ENCODE results near the gene C22orf23. TPM values are rescaled to one million over a fixed set of nuclear protein-coding genes. Genes with fewer than 3 reads are reported as not detected.
A peak's percentile ranks its signal among the peaks of the same experiment; 100 is the strongest.

C22orf23 gene
- total RNA-seq, 1 donor from 2014 or later = 0.54 TPM

DNA sequence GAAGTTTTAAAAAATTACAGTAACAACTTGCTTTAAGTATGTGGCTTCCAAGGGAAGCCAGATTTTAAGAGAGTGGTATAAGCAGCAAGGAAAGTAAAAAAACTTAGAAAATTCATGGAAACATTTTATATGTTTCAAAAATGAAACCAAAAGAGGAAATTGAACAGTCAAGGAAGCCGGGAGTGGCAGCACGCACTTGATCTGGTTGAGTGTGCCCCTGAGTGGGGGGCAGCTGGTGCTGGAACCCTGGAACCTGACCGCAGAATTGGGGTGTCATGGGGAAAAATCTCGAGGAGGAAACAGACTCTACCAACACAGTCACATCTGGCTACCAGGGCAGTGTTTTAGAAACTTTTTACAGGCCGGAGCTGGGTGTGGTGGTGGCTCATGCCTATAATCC lies 33.3 kb downstream of the C22orf23 start:
- peaks cover 1% of the 10 kb centered on the region for H3K27me3 Mint-ChIP-seq (ENCODE audit: unreplicated experiment)
- no peak for DNase-seq (ENCODE audit: low spot score)
- H3K4me1 Mint-ChIP-seq (ENCODE audit: unreplicated experiment) = peaks cover 14% of the 10 kb centered on the region
- peaks cover 35% of the 10 kb centered on the region for H3K36me3 Mint-ChIP-seq (ENCODE audit: low read depth, unreplicated experiment)
- no peaks in the 10 kb centered on the region for H3K9me3 Mint-ChIP-seq (ENCODE audit: unreplicated experiment)
- TF ChIP-seq, protein P1, sequence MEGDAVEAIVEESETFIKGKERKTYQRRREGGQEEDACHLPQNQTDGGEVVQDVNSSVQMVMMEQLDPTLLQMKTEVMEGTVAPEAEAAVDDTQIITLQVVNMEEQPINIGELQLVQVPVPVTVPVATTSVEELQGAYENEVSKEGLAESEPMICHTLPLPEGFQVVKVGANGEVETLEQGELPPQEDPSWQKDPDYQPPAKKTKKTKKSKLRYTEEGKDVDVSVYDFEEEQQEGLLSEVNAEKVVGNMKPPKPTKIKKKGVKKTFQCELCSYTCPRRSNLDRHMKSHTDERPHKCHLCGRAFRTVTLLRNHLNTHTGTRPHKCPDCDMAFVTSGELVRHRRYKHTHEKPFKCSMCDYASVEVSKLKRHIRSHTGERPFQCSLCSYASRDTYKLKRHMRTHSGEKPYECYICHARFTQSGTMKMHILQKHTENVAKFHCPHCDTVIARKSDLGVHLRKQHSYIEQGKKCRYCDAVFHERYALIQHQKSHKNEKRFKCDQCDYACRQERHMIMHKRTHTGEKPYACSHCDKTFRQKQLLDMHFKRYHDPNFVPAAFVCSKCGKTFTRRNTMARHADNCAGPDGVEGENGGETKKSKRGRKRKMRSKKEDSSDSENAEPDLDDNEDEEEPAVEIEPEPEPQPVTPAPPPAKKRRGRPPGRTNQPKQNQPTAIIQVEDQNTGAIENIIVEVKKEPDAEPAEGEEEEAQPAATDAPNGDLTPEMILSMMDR (IDR thresholded peaks at IDR 0.05; ENCODE audit: unreplicated experiment) = no peak
- H3K4me3 Mint-ChIP-seq (ENCODE audit: unreplicated experiment) = peak overlapping the region; percentile 19
- H3K27ac Mint-ChIP-seq (ENCODE audit: unreplicated experiment) = no peak overlapping the region

DNA sequence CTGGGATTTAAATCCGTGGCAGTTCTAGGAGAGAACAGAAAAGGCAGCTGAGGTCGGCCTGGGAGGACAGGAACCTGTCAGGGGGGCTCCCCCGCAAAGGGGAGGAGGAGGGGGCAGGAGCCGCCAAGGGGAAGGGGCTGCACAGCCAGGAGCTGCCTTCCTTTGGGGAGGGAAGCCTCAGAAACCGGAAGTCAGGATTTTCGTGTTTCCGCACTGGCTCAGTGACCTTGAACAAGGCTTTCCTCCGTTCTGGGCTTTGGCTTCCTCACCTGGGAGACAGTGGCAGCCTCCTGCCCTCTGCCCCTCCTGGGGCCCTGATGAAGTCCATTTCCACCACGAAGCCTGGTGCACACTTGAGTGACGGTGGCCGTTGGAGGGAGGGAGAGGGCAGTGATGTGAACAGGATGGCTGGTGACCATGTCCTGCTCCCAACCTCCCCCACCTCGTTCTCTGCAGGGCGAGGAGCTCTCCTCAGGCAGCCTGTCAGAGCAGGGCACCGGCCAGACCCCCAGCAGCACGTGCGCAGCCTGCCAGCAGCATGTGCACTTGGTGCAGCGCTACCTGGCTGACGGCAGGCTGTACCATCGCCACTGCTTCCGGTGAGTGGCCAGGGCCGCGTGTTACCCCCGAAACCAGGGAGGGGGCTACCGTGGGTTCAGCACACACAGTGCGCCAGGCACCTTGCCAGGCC lies 34.7 kb downstream of the C22orf23 start:
- TF ChIP-seq, protein P1 (IDR thresholded peaks at IDR 0.05; ENCODE audit: unreplicated experiment) = no peak
- Mint-ChIP-seq H3K4me3 (ENCODE audit: unreplicated experiment) (no peak overlapping the region), H3K4me1 (ENCODE audit: unreplicated experiment) (peaks cover 14% of the 10 kb centered on the region), H3K27me3 (ENCODE audit: unreplicated experiment) (peaks cover 3% of the 10 kb centered on the region), H3K9me3 (ENCODE audit: unreplicated experiment) (no peaks in the 10 kb centered on the region), H3K27ac (ENCODE audit: unreplicated experiment) (no peak overlapping the region), H3K36me3 (ENCODE audit: low read depth, unreplicated experiment) (peaks cover 30% of the 10 kb centered on the region)
- peak; percentile 39 for DNase-seq (ENCODE audit: low spot score)

DNA sequence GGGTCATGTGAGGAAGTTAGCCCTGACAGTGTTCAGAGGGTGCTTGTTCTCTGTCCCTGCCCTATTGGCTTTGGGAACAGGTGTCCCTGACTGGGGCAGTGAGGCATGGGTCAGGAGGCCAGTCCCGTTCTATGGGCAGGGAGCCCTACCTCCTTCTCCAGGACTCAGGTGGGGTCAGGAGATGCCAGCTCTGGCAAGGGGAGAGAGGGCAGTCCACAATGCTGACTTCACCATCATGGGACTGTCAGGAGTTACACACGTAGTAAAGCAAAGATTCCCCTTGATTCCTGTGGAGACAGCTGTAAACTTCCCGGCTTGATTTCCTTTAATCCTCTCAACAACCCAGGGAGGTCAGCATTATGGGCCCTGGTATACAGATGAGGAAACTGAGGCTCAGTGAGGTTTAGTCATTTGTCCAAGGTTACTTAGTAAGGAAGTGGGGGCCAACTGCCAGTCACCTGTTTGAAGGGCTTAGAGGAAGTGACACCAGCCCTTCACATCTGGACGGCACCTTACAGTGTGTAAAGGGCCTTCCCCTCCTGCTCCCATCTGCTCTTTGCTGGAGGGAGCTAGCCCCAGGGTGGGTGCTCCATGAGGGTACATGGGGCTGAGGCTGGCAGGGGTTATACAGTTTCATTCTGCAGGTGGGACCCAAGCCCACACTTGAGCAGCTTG lies 35.4 kb downstream of the C22orf23 start:
- H3K36me3 Mint-ChIP-seq (ENCODE audit: low read depth, unreplicated experiment) = peaks cover 25% of the 10 kb centered on the region
- H3K4me3 Mint-ChIP-seq (ENCODE audit: unreplicated experiment) = no peak overlapping the region
- TF ChIP-seq, protein P1 (IDR thresholded peaks at IDR 0.05; ENCODE audit: unreplicated experiment) = no peak
- DNase-seq (ENCODE audit: low spot score) = no peak
- H3K27ac Mint-ChIP-seq (ENCODE audit: unreplicated experiment) = peak overlapping the region; percentile 24
- H3K27me3 Mint-ChIP-seq (ENCODE audit: unreplicated experiment) = peaks cover 3% of the 10 kb centered on the region
- no peaks in the 10 kb centered on the region for H3K9me3 Mint-ChIP-seq (ENCODE audit: unreplicated experiment)
- H3K4me1 Mint-ChIP-seq (ENCODE audit: unreplicated experiment) = peaks cover 18% of the 10 kb centered on the region

DNA sequence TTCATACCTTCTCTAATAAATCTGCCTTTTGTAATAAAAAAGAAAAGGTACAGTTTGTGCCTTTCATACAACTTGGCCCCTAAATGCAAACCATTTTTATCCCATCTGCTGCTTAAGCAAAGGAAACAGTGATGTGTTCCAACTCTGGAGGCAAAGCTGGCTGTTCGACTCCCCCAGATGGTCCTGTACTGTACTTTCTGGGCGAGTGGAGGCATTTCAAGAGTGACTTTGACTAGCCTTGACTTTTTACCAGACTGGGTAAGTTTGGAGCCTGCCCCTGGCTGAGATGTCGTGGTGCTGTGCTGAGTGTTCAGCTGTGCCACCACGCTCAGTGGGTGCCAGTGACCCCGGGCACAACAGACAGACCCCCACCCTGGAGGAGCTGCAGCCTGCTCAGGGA lies 37.1 kb downstream of the C22orf23 start:
- H3K4me3 Mint-ChIP-seq (ENCODE audit: unreplicated experiment) = no peak overlapping the region
- peaks cover 4% of the 10 kb centered on the region for H3K27me3 Mint-ChIP-seq (ENCODE audit: unreplicated experiment)
- no peak for DNase-seq (ENCODE audit: low spot score)
- H3K36me3 Mint-ChIP-seq (ENCODE audit: low read depth, unreplicated experiment) = peaks cover 21% of the 10 kb centered on the region
- peaks cover 33% of the 10 kb centered on the region for H3K4me1 Mint-ChIP-seq (ENCODE audit: unreplicated experiment)
- TF ChIP-seq, protein P1 (IDR thresholded peaks at IDR 0.05; ENCODE audit: unreplicated experiment) = no peak
- no peak overlapping the region for H3K27ac Mint-ChIP-seq (ENCODE audit: unreplicated experiment)
- H3K9me3 Mint-ChIP-seq (ENCODE audit: unreplicated experiment) = no peaks in the 10 kb centered on the region

DNA sequence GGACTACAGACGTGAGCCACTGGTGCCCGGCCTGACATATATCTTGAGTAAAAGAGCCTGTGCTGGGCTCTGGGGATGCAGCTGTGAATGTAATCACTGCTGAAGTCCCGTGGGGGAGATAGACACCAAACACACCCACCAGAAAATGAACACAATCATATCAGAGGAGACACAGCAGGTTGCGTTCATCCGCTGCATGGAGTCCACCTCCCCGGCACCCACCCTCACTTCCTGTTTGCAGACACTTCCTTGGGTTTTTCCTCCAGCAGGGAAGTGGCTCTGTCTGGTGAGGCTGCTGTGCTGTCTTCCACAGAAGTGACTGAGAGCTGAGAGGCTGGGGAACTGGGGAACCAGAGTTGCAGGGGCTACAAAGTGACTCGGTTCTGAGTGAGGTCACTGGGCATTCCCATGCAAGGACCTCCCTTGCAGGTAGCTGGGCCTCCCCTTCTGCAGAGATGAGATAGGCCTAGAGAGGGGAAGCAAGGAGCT lies 40.1 kb downstream of the C22orf23 start:
- TF ChIP-seq, protein P1 (IDR thresholded peaks at IDR 0.05; ENCODE audit: unreplicated experiment) = no peak
- Mint-ChIP-seq H3K9me3 (ENCODE audit: unreplicated experiment) (no peaks in the 10 kb centered on the region), H3K4me1 (ENCODE audit: unreplicated experiment) (peaks cover 53% of the 10 kb centered on the region), H3K27ac (ENCODE audit: unreplicated experiment) (peak overlapping the region; percentile 89), H3K27me3 (ENCODE audit: unreplicated experiment) (peaks cover 4% of the 10 kb centered on the region), H3K36me3 (ENCODE audit: low read depth, unreplicated experiment) (peaks cover 20% of the 10 kb centered on the region), H3K4me3 (ENCODE audit: unreplicated experiment) (peak overlapping the region; percentile 77)
- DNase-seq (ENCODE audit: low spot score) = peak; percentile 56
